ENCODE results near the gene TEKT3.

The TEKT3 gene

GRCh38 chr17:15341385-15341849, at the start of gene TEKT3:
Gene TEKT3, minus strand, starts transcription at chr17:15341597. Its CDS starts 10,012 bp downstream, at chr17:15331585.
- DNase-seq, result peak; percentile 11

GRCh38 chr17:15388356-15389041, 47.1 kb upstream of the TEKT3 start:
- DNase-seq, result no peak

- DNase-seq, result no peak
Measured at GRCh38 chr17:15386083-15386482, 44.7 kb upstream of the TEKT3 start.

GRCh38 chr17:15385305-15385704, 43.9 kb upstream of the TEKT3 start:
- DNase-seq, result no peak

GRCh38 chr17:15384142-15384787, 42.9 kb upstream of the TEKT3 start:
- no peak for DNase-seq

GRCh38 chr17:15382914-15383313, 41.5 kb upstream of the TEKT3 start:
- no peak for DNase-seq

- DNase-seq, result no peak
Measured at GRCh38 chr17:15381707-15382106, 40.3 kb upstream of the TEKT3 start.

GRCh38 chr17:15380446-15380845, 39.0 kb upstream of the TEKT3 start:
- DNase-seq, result no peak

GRCh38 chr17:15379659-15380058, 38.3 kb upstream of the TEKT3 start:
- no peak for DNase-seq

GRCh38 chr17:15378243-15378642, 36.8 kb upstream of the TEKT3 start:
- DNase-seq, result no peak

GRCh38 chr17:15377616-15378015, 36.2 kb upstream of the TEKT3 start:
- DNase-seq, result no peak

GRCh38 chr17:15377200-15377599, 35.8 kb upstream of the TEKT3 start:
- DNase-seq, result no peak

GRCh38 chr17:15371376-15372130, 30.2 kb upstream of the TEKT3 start:
- DNase-seq, result no peak

GRCh38 chr17:15368600-15368999, 27.2 kb upstream of the TEKT3 start:
- DNase-seq, result no peak

GRCh38 chr17:15366026-15366425, 24.6 kb upstream of the TEKT3 start:
- no peak for DNase-seq

GRCh38 chr17:15364615-15365014, 23.2 kb upstream of the TEKT3 start:
- no peak for DNase-seq

GRCh38 chr17:15363702-15364101, 22.3 kb upstream of the TEKT3 start:
- DNase-seq, result no peak

GRCh38 chr17:15361592-15361991, 20.2 kb upstream of the TEKT3 start:
- DNase-seq, result no peak

GRCh38 chr17:15361151-15361550, 19.8 kb upstream of the TEKT3 start:
- no peak for DNase-seq

- no peak for DNase-seq
Measured at GRCh38 chr17:15354256-15354655, 12.9 kb upstream of the TEKT3 start.

- DNase-seq, result no peak
Measured at GRCh38 chr17:15351925-15352324, 10.5 kb upstream of the TEKT3 start.

GRCh38 chr17:15351478-15351840, 10.1 kb upstream of the TEKT3 start:
- DNase-seq, result no peak

GRCh38 chr17:15350777-15351477, 9.5 kb upstream of the TEKT3 start:
- no peak for DNase-seq
